ENCODE data around the gene SPZ1. TPM values are rescaled to one million over a fixed set of nuclear protein-coding genes. Genes with fewer than 3 reads are reported as not detected.
"Not testable (repeated sequence)": the region's sequence is repeated elsewhere in the genome, so short reads cannot be mapped to it uniquely, and the experiment has no call there.

Gene SPZ1
- total RNA-seq, 2 donors from 2014 or later: not detected

GRCh38 chr5:80302636-80303035, 17.2 kb upstream of the SPZ1 start:
- Mint-ChIP-seq H3K36me3 (ENCODE audit: low read depth) (no peaks in the 10 kb centered on the region), H3K27ac (no peak overlapping the region), H3K4me3 (no peak overlapping the region), H3K27me3 (no peaks in the 10 kb centered on the region), H3K4me1 (no peaks in the 10 kb centered on the region), H3K9me3 (no peaks in the 10 kb centered on the region)
- ATAC-seq (replicated peaks): no peak

GRCh38 chr5:80308526-80308925, 11.3 kb upstream of the SPZ1 start:
- Mint-ChIP-seq H3K4me1 (no peaks in the 10 kb centered on the region), H3K4me3 (no peak overlapping the region), H3K27ac (no peak overlapping the region), H3K9me3 (no peaks in the 10 kb centered on the region), H3K27me3 (no peaks in the 10 kb centered on the region), H3K36me3 (ENCODE audit: low read depth) (no peaks in the 10 kb centered on the region)
- no peak for ATAC-seq (replicated peaks)

- Mint-ChIP-seq H3K4me1 (peaks cover under 1% of the 10 kb centered on the region), H3K36me3 (ENCODE audit: low read depth) (no peaks in the 10 kb centered on the region), H3K4me3 (no peak overlapping the region), H3K27me3 (peaks cover 1% of the 10 kb centered on the region), H3K9me3 (no peaks in the 10 kb centered on the region), H3K27ac (no peak overlapping the region)
- ATAC-seq (replicated peaks): no peak
Measured at GRCh38 chr5:80309871-80310665, 9.7 kb upstream of the SPZ1 start.

- H3K27me3 Mint-ChIP-seq: peaks cover 7% of the 10 kb centered on the region
- H3K36me3 Mint-ChIP-seq (ENCODE audit: low read depth): no peaks in the 10 kb centered on the region
- no peaks in the 10 kb centered on the region for H3K9me3 Mint-ChIP-seq
- H3K4me1 Mint-ChIP-seq: peaks cover 7% of the 10 kb centered on the region
- ATAC-seq (replicated peaks): peak; percentile 31
- H3K4me3 Mint-ChIP-seq: no peak overlapping the region
- H3K27ac Mint-ChIP-seq: no peak overlapping the region
Measured at GRCh38 chr5:80315244-80315643, 4.6 kb upstream of the SPZ1 start.

GRCh38 chr5:80318212-80318611, 1.6 kb upstream of the SPZ1 start:
- peaks cover 7% of the 10 kb centered on the region for H3K4me1 Mint-ChIP-seq
- H3K27ac Mint-ChIP-seq: no peak overlapping the region
- H3K9me3 Mint-ChIP-seq: no peaks in the 10 kb centered on the region
- ATAC-seq (replicated peaks): no peak
- no peak overlapping the region for H3K4me3 Mint-ChIP-seq
- H3K27me3 Mint-ChIP-seq: peaks cover 7% of the 10 kb centered on the region
- H3K36me3 Mint-ChIP-seq (ENCODE audit: low read depth): no peaks in the 10 kb centered on the region

- H3K27me3 Mint-ChIP-seq: no peaks in the 10 kb centered on the region
- no peak overlapping the region for H3K4me3 Mint-ChIP-seq
- no peaks in the 10 kb centered on the region for H3K9me3 Mint-ChIP-seq
- H3K27ac Mint-ChIP-seq: no peak overlapping the region
- H3K36me3 Mint-ChIP-seq (ENCODE audit: low read depth): no peaks in the 10 kb centered on the region
- no peak for ATAC-seq (replicated peaks)
- H3K4me1 Mint-ChIP-seq: no peaks in the 10 kb centered on the region
Measured at GRCh38 chr5:80324912-80325311, 5.1 kb downstream of the SPZ1 start.

- no peak overlapping the region for H3K4me3 Mint-ChIP-seq
- no peak for ATAC-seq (replicated peaks)
- no peak overlapping the region for H3K27ac Mint-ChIP-seq
- no peaks in the 10 kb centered on the region for H3K36me3 Mint-ChIP-seq (ENCODE audit: low read depth)
- no peaks in the 10 kb centered on the region for H3K9me3 Mint-ChIP-seq
- no peaks in the 10 kb centered on the region for H3K4me1 Mint-ChIP-seq
- H3K27me3 Mint-ChIP-seq: no peaks in the 10 kb centered on the region
Measured at GRCh38 chr5:80326468-80326867, 6.7 kb downstream of the SPZ1 start.

GRCh38 chr5:80337379-80337778, 17.6 kb downstream of the SPZ1 start:
- H3K9me3 Mint-ChIP-seq: no peaks in the 10 kb centered on the region
- no peak overlapping the region for H3K27ac Mint-ChIP-seq
- H3K27me3 Mint-ChIP-seq: peaks cover 12% of the 10 kb centered on the region
- H3K36me3 Mint-ChIP-seq (ENCODE audit: low read depth): no peaks in the 10 kb centered on the region
- H3K4me1 Mint-ChIP-seq: no peaks in the 10 kb centered on the region
- no peak overlapping the region for H3K4me3 Mint-ChIP-seq
- ATAC-seq (replicated peaks): no peak

- H3K9me3 Mint-ChIP-seq: no peaks in the 10 kb centered on the region
- no peaks in the 10 kb centered on the region for H3K4me1 Mint-ChIP-seq
- H3K36me3 Mint-ChIP-seq (ENCODE audit: low read depth): no peaks in the 10 kb centered on the region
- H3K27ac Mint-ChIP-seq: no peak overlapping the region
- H3K4me3 Mint-ChIP-seq: no peak overlapping the region
- peaks cover 12% of the 10 kb centered on the region for H3K27me3 Mint-ChIP-seq
- no peak for ATAC-seq (replicated peaks)
Measured at GRCh38 chr5:80339116-80339515, 19.3 kb downstream of the SPZ1 start.

GRCh38 chr5:80341016-80341775, 21.4 kb downstream of the SPZ1 start:
- Mint-ChIP-seq H3K9me3 (no peaks in the 10 kb centered on the region), H3K27ac (no peak overlapping the region), H3K27me3 (peaks cover 9% of the 10 kb centered on the region), H3K4me1 (no peaks in the 10 kb centered on the region), H3K4me3 (no peak overlapping the region), H3K36me3 (ENCODE audit: low read depth) (no peaks in the 10 kb centered on the region)
- ATAC-seq (replicated peaks): no peak

GRCh38 chr5:80343067-80343466, 23.3 kb downstream of the SPZ1 start:
- H3K9me3 Mint-ChIP-seq: no peaks in the 10 kb centered on the region

GRCh38 chr5:80346055-80346454, 26.3 kb downstream of the SPZ1 start:
- Mint-ChIP-seq H3K36me3 (ENCODE audit: low read depth) (no peaks in the 10 kb centered on the region), H3K4me3 (no peak overlapping the region), H3K4me1 (no peaks in the 10 kb centered on the region), H3K27me3 (peaks cover 5% of the 10 kb centered on the region), H3K27ac (no peak overlapping the region), H3K9me3 (no peaks in the 10 kb centered on the region)
- peak; percentile 53 for ATAC-seq (replicated peaks)

More at GRCh38 chr5:80343067-80343466, 23.3 kb downstream of the SPZ1 start:
- no peak for ATAC-seq (replicated peaks)
- H3K27me3 Mint-ChIP-seq: peaks cover 9% of the 10 kb centered on the region
- H3K4me3 Mint-ChIP-seq: no peak overlapping the region
- H3K27ac Mint-ChIP-seq: no peak overlapping the region
- H3K36me3 Mint-ChIP-seq (ENCODE audit: low read depth): no peaks in the 10 kb centered on the region
- H3K4me1 Mint-ChIP-seq: no peaks in the 10 kb centered on the region

- H3K36me3 Mint-ChIP-seq (ENCODE audit: low read depth): no peaks in the 10 kb centered on the region
- H3K9me3 Mint-ChIP-seq: no peaks in the 10 kb centered on the region
- H3K27ac Mint-ChIP-seq: no peak overlapping the region
- no peak overlapping the region for H3K4me3 Mint-ChIP-seq
- ATAC-seq (replicated peaks): no peak
- no peaks in the 10 kb centered on the region for H3K4me1 Mint-ChIP-seq
- no peaks in the 10 kb centered on the region for H3K27me3 Mint-ChIP-seq
Measured at GRCh38 chr5:80348171-80348570, 28.4 kb downstream of the SPZ1 start.

GRCh38 chr5:80351019-80351418, 31.2 kb downstream of the SPZ1 start:
- not testable (repeated sequence) for H3K9me3 Mint-ChIP-seq; H3K27ac Mint-ChIP-seq; ATAC-seq (replicated peaks); H3K36me3 Mint-ChIP-seq (ENCODE audit: low read depth); H3K4me1 Mint-ChIP-seq; H3K4me3 Mint-ChIP-seq; H3K27me3 Mint-ChIP-seq

GRCh38 chr5:80355686-80356085, 35.9 kb downstream of the SPZ1 start:
- Mint-ChIP-seq H3K36me3 (ENCODE audit: low read depth) (no peaks in the 10 kb centered on the region), H3K9me3 (no peaks in the 10 kb centered on the region), H3K27me3 (no peaks in the 10 kb centered on the region), H3K27ac (no peak overlapping the region), H3K4me1 (no peaks in the 10 kb centered on the region), H3K4me3 (no peak overlapping the region)
- ATAC-seq (replicated peaks): no peak
